Lung (tissue), 12 donors: ENCODE data around the gene TTC7B. TPM values are rescaled to one million over a fixed set of nuclear protein-coding genes. Genes with fewer than 3 reads are reported as not detected.

Experiments used
- ATAC-seq: fragments of 200-7000 bp; cut with Tn5 transposase; one replicate; pipeline ENCODE4 v1.9.1; 2020; ENCODE audit warnings: moderate number of reproducible peaks; ENCODE audit not compliant: insufficient read depth, low FRiP score
- DNase-seq, 3 donors: peaks; one replicate each; pipeline ENCODE4 v3.0.0-alpha.2; 2013 to 2017
- H3K27ac ChIP-seq, 2 donors: one replicate each; pipeline ENCODE4 v1.5.1; 2013; ENCODE audit warnings: mild to moderate bottlenecking in 2 of 2, moderate library complexity in 2 of 2, control low read depth in 1 of 2, inconsistent platforms in 1 of 2, low read depth in 1 of 2, low read length in 1 of 2
- H3K27me3 ChIP-seq, 3 donors: one replicate each; pipeline ENCODE4 v1.5.1; 2013; ENCODE audit warnings: low read length in 2 of 3; ENCODE audit not compliant: control insufficient read depth in 3 of 3, insufficient read depth in 3 of 3
- H3K36me3 ChIP-seq, 4 donors: one replicate each; pipeline ENCODE4 v1.5.1; 2013; ENCODE audit warnings: low read length in 4 of 4, mild to moderate bottlenecking in 1 of 4, moderate library complexity in 1 of 4; ENCODE audit not compliant: control insufficient read depth in 4 of 4, insufficient read depth in 4 of 4
- H3K4me1 ChIP-seq, 5 donors: one replicate each; pipeline ENCODE4 v1.5.1; 2013; ENCODE audit warnings: low read length in 5 of 5, mild to moderate bottlenecking in 2 of 5, moderate library complexity in 1 of 5; ENCODE audit not compliant: control insufficient read depth in 5 of 5, insufficient read depth in 5 of 5
- H3K4me3 ChIP-seq: one replicate; pipeline ENCODE4 v1.5.1; 2013; ENCODE audit warnings: mild to moderate bottlenecking, control low read depth, moderate library complexity
- H3K9ac ChIP-seq, 2 donors: one replicate each; pipeline ENCODE4 v1.5.1; 2013; ENCODE audit warnings: low read length in 2 of 2, control low read depth in 1 of 2; ENCODE audit not compliant: insufficient read depth in 1 of 2
- H3K9me3 ChIP-seq, 4 donors: one replicate each; pipeline ENCODE4 v1.5.1; 2013; ENCODE audit warnings: low read length in 3 of 4, mild to moderate bottlenecking in 1 of 4, moderate library complexity in 1 of 4; ENCODE audit not compliant: control insufficient read depth in 4 of 4, insufficient read depth in 3 of 4
- WGBS, 2 donors: extraction: QIAGEN DNeasy Blood & Tissue Kit; methylation state at CpG; one replicate each; pipeline ENCODE4 v1.1.7; 2013; 5-methylcytosine and 5-hydroxymethylcytosine counted together
- polyA plus RNA-seq, 2 donors: library from polyadenylated mRNA; stranded (reverse); fragments of 200-250 nt; gene quantifications; one replicate each; pipeline ENCODE4 v1.2.1, GENCODE V29; 2013
- total RNA-seq, 2 donors: library from RNA; depleted of rRNA in 1 of 2; stranded (reverse); fragments of >200 nt in 1 of 2; gene quantifications; one replicate each; pipeline ENCODE4 v1.2.1, GENCODE V29; 2014 to 2021
- TF ChIP-seq, protein P1 (sequence below): IDR thresholded peaks from 2 replicates; pipeline ENCODE4 v1.5.1; 2012; ENCODE audit warnings: mild to moderate bottlenecking; ENCODE audit errors: control extremely low read depth, extremely low read depth
- donor health status: control.
- donor health status: control.
- donor health status: Bipolar disorder and iron deficiency.
- donor health status: healthy.
- donor health status: DM: yes; HTN: yes; CAD: no.

The TTC7B gene
- total and polyA plus RNA-seq, 4 donors = 11.0 to 39.6 (median 23.0) TPM

GRCh38 chr14:90759370-90760077, 56.7 kb downstream of the TTC7B start:
- H3K27ac ChIP-seq = peak overlapping the region; percentile 73 to 95
- 73 to 82% methylated on average over 7 of the region's 7 CpGs for WGBS, 2 donors
- H3K4me3 ChIP-seq = no peak overlapping the region
- no peaks in the 10 kb centered on the region for H3K27me3 ChIP-seq
- no peaks in the 10 kb centered on the region for H3K36me3 ChIP-seq
- TF ChIP-seq, protein P1, sequence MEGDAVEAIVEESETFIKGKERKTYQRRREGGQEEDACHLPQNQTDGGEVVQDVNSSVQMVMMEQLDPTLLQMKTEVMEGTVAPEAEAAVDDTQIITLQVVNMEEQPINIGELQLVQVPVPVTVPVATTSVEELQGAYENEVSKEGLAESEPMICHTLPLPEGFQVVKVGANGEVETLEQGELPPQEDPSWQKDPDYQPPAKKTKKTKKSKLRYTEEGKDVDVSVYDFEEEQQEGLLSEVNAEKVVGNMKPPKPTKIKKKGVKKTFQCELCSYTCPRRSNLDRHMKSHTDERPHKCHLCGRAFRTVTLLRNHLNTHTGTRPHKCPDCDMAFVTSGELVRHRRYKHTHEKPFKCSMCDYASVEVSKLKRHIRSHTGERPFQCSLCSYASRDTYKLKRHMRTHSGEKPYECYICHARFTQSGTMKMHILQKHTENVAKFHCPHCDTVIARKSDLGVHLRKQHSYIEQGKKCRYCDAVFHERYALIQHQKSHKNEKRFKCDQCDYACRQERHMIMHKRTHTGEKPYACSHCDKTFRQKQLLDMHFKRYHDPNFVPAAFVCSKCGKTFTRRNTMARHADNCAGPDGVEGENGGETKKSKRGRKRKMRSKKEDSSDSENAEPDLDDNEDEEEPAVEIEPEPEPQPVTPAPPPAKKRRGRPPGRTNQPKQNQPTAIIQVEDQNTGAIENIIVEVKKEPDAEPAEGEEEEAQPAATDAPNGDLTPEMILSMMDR = no peak
- peaks cover 0 to 8% (median 0%) of the 10 kb centered on the region in 4 donors for H3K9me3 ChIP-seq
- H3K9ac ChIP-seq = no peak overlapping the region
- DNase-seq (no peak), ATAC-seq (no peak)
- H3K4me1 ChIP-seq = peaks cover 0 to 10% (median 2%) of the 10 kb centered on the region in 5 donors

DNA sequence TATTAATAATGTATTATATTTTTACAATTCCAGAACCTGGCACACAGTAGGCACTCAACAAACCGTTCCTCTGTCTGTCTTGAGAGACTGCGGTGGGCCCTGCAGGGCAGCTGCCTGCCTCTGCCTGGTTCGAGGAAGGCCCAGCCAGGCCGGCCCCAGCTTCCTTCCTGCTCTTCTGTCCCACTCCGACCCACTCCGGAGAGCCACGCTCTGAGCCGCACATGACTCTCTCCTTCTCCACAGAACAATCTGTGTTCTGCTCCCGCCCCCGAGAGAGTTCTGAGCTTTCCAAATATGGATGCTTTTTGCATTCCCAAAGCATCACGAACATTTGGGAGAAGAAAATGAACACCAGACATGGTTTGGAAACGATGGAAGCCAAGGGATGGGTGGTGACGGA, 57.3 kb downstream of the TTC7B start:
- Histone ChIP-seq H3K27me3 (no peaks in the 10 kb centered on the region), H3K4me1 (peaks cover 0 to 10% (median 2%) of the 10 kb centered on the region in 5 donors), H3K9ac (peak overlapping the region; percentile 76 to 92), H3K36me3 (no peaks in the 10 kb centered on the region), H3K4me3 (no peak overlapping the region), H3K9me3 (peaks cover 0 to 7% (median 0%) of the 10 kb centered on the region in 4 donors), H3K27ac (peak overlapping the region; percentile 73 to 95)
- peak in 2 of 3 donors; percentile 12 to 28 for DNase-seq
- no peak for ATAC-seq
- WGBS, 2 donors = 21 to 30% methylated on average over 13 of the region's 13 CpGs
- TF ChIP-seq, protein P1 = no peak

- peak; percentile 96 for ATAC-seq
- Histone ChIP-seq H3K9ac (peak overlapping the region; percentile 76 to 92), H3K9me3 (peaks cover 0 to 2% (median 0%) of the 10 kb centered on the region in 4 donors), H3K27ac (peak overlapping the region; percentile 74 to 95), H3K27me3 (no peaks in the 10 kb centered on the region), H3K4me1 (peaks cover 0 to 10% (median 2%) of the 10 kb centered on the region in 5 donors), H3K36me3 (no peaks in the 10 kb centered on the region), H3K4me3 (peak overlapping the region; percentile 10)
- 1% methylated on average over 40 to 71 of the region's 71 CpGs for WGBS, 2 donors
- TF ChIP-seq, protein P1 = peak; percentile 92
- DNase-seq = peak; percentile 90 to 95 (median 94)
These were observed 58.0 kb downstream of the TTC7B start for GRCh38 chr14:90758028-90758889.
